Measurements from ENCODE around the gene SSH2.
A peak's percentile ranks its signal among the peaks of the same experiment; 100 is the strongest.

Gene SSH2

DNA sequence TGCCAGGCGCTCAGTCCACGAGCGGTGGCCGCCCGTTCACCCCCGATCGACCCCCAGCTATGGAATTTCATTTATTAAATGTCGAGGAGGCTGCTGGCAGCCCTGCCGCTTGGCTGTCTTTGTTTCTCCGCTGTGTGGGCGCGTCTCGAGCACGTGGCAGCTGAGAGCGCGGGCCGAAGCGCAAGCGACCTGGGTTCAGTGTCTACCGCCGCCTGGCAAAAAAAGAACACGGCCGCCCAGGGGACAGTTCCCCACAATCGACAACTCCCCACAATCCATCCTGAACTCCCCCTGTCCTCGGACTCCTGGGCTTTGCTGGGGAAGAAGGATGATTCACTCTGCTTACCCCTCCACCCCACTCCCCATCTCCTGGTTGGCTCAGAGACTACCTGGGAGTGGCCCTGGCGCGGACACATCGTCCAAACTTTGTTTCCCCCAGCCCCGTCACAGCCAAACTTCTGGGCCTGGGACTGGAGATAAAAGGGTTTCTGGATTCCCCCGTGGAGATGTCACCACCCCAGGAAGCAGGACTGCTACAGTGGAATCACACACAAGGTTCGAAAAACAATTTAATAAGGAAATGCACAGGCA, 338.8 kb downstream of the SSH2 start:
- no peak for DNase-seq (ENCODE audit: low read depth in 2 of 2, low spot score in 1 of 2)

DNA sequence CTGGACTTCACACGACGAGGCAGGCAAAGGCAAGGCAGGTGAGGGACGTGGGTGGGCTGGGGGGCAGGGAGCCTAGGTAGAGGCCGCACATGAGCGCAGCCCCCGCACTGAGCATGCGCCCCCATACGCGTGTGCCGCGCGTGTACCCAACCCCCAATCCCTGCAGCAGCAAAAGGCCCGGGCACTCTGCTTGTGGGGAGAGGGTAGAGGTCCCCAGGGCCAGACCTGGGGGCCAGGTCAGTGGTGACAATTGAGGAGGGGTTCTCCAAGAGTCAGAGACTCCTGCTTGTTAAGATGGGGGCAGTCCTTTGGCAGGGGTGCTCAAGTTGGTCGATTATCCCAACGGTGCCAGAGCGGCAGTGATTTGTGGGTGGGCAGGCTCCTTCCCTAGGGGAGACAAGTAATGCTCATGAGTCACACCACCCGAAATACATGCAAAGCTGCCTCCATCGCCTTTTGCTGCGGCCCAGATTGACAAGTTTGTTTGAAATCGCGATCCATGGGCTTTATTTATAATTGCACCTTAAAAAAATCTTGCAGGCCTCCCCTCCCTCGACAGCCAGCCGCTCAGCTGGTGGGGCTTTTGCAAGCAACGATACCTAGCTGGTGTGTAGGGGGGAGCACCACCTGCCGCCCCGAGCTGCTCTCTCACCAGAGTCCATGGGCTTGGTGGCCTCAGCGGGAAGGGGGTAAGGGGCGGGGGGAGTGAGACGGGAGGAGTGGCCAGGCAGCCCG, 339.4 kb downstream of the SSH2 start:
- DNase-seq (ENCODE audit: low read depth in 2 of 2, low spot score in 1 of 2), result no peak

DNA sequence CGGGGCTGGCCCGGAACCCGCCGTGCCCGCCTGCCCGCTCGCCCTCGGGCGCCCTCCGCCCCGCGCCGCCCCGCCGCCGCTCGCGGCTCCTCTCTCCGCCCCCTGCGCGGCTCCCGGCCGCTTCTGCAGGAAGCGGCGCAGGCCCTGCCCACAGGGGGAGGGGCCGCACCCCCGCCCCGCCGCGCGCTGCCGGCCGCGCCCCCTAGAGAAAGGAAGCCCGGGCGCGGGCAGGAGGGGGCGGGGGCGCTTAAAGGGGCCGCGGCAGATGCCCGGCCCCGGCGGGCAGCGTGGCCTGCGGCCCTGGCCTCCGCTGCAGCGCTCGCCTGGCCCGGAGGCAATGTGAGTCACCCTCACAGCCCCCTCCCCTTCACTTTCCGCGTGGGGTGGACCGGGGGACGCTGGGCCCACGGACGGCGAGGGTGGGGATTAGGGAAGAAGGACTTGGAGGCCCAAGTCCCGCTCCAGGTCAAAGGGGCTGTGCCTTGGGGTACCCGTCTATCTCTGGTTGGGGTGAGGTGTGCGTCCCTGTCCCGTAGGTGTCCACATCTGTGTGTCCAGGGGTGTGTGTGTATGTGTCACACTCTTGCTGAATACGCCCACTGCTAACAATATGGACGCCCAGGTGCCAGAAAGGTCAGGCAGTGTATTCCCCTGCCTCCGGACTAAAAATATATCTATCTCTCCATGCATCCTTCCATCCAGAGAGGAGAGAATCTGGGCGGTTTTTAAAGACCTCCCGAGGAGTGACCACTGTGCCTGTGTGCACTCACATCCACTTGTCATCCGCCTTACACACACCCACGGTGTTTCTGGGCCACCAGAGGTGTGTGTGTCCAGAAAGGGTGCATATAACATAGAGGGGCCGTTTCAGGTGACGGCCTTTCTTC, 340.3 kb downstream of the SSH2 start, which contains the start of gene GIT1:
TSS of gene GIT1 (minus strand) at position 125 of the 887 bp plus-strand sequence. CDS start 270 bp downstream, outside the sequence.
- DNase-seq (ENCODE audit: low read depth in 2 of 2, low spot score in 1 of 2), result peak in 1 of 2 donors; percentile 73

DNA sequence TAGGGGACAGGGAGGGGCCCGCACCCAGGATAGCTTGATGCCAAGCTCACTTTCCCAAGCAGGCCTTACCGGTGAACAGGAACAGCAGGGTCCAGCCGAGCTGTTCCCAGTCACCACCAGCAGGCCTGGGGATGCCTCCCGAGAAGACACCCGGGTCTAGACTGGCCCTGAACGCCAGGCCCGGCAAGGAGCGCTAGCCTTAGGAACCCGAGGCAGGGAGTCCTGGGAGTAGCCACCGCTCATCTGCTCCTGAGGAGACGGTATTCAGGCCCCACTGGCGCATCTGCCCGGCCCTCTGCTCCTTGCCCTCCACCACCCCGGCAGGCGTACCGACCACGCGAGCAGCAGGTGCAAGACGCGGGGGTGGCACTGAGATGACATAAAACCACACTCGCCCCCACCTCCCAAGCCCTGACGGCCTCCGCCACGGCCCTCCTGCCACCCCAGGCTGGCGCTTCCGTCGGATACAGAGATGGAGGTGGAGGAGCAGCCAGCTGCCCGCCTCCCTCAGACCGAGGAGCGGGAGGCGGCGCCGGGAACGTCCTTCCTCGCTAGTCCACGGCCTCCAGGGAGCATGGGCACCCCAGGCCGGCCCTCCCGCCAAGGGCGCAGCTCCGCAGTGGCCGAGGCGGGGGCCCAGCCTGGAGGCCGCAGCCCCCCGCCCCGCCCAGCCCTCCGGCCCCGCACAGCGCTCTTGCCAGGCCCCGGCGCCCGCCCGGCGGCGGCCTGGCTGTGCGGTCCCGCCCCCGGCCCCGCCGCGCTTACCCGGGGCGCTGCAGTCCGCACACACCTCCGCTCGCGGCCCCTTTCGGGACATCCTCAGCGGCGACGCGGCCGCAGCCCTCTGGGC, 341.2 kb downstream of the SSH2 start:
- DNase-seq (ENCODE audit: low read depth in 2 of 2, low spot score in 1 of 2), result peak in 1 of 2 donors; percentile 72

DNA sequence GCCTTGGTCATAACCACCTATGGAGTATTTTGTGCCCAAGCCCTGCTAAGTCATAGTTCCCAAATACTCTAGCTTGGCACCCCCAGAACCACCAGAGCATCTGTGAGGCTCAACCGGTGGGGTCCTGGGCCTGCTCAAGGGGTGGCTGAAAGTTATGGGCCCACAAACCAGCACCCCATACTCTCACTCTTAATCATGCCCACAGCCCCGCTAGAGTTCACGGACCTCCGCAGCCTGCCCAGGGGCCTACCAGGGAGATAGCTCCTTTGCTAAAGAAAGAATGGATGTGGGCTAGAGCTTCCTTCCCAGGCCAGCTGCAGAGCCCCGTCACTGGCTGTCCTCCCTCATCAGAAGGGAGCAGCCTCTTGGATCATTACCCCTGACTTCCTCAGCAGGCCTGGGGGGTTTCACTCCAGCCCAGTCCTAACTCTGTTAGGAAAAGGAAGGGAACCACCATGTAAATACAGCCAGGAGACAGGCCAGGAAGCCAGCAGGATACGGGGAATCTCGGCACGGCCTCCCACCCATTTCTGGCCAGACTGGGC, 341.9 kb downstream of the SSH2 start:
- no peak for DNase-seq (ENCODE audit: low read depth in 2 of 2, low spot score in 1 of 2)

DNA sequence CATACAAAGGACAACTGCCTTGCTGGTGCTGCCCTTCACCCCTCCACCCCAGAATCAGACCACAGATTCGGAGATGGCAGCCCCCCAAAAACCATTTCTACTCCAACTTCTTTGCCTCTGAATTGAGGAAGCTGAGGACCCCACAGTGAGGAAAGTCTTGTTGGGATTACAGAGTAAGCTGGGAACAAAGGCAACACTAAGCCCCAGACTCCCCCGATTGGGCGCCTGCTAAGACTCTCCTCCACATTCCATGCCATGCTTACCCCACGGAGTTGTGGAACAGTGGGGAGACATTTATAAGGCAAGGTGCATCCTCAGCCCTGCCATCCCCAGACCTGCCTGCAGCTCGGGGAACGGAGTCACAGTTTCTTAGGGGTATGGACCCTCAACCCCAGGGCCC, 342.4 kb downstream of the SSH2 start:
- DNase-seq (ENCODE audit: low read depth in 2 of 2, low spot score in 1 of 2), result no peak

DNA sequence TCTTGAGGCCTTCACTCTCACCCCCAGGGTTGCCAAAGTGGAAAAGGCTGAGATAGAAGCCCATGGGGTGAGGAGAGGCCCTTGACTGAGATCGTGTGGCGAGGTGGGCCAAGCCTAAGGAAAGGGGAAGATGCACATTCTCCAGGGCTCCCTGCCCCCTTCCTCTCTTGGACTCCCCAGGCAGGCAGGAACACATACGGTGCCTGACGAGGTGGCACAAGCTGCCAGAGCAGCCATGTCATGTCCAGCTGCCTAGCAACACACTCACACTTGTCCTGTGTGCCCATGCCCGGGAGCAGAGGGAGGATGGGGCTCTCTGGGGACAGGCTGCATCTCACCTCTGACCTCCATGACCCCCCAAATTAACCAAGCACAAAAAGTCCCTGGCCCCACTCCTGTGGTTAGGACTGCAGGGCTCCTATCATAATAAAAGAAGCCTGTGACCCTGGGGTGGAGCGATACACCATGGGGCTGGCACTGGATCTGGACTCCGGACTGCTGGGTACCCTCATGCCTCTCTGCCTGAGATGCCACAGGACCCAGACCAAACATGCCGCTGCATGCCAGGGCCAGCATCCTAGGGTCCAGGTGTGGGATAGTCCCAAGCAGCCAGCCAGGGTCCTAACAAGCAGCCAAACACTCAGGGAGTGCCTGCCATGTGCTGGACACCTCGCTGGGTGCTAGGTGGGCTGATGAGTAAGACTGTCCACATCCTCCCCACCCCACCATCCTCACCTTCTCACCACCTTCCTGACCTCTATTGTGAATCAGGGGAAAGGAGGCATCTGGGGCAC, 343.2 kb downstream of the SSH2 start:
- DNase-seq (ENCODE audit: low read depth in 2 of 2, low spot score in 1 of 2), result no peak

DNA sequence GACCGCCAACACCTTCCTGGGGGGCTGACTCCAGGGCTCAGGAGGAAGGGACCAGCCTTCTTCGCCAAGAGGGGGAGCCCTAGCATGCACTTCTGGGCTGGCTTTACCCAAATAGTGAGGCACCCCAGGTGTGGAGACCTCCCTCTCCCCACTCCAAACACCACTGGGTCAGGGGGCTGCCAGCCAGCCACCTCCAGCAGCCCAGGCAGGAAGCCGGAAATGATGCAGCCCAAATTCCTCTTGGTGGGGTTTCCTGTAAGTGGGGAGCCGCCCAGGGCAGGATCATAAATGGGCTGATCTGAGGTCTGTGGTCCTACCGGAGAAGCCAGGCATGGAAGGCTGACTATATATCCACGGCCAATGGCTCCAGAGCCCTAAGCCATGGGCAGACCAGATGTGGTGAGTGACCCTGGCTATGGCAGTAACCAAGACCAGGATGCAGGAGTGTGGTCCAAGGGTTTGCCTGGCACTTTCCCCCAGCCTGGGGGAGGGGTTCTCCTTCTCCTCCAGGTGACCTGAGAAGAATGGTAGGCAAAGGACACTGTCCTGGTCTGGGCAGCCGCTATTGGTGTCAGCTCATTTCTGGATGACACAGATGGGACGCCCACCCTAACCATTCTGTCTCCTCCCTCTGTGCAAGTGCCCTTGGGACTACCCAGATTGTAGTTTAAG, 344.8 kb downstream of the SSH2 start:
- DNase-seq (ENCODE audit: low read depth in 2 of 2, low spot score in 1 of 2), result no peak

DNA sequence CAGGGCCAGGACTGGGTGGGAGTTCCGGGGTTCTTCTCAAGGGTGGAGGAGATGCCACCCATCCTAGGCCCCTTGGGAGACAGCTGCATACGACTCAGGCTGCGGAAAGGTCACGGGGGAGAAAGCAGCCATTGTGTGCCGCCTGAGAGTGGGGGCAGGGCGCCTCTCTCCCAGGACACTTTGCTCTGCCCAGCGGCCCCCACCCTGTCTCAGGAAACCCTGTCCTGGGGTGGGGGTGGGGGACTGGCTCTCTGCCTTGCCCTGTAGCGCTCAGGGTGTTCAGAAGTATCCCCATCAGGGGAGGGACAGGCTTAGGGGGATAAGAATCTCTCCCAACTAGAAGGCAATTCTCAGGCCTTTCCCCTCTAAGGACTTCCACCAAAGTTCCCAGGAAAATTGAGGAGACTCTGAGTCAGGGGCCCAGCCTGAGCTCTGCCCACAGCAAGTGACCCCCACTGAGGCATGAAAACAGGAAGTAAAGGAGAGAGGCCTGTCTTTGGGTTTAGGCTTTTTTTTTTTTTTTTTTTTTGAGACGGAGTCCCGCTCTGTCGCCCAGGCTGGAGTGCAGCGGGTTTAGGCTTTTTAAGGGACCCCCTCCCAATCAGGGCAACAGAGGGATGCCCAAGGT, 345.5 kb downstream of the SSH2 start:
- no peak for DNase-seq (ENCODE audit: low read depth in 2 of 2, low spot score in 1 of 2)

DNA sequence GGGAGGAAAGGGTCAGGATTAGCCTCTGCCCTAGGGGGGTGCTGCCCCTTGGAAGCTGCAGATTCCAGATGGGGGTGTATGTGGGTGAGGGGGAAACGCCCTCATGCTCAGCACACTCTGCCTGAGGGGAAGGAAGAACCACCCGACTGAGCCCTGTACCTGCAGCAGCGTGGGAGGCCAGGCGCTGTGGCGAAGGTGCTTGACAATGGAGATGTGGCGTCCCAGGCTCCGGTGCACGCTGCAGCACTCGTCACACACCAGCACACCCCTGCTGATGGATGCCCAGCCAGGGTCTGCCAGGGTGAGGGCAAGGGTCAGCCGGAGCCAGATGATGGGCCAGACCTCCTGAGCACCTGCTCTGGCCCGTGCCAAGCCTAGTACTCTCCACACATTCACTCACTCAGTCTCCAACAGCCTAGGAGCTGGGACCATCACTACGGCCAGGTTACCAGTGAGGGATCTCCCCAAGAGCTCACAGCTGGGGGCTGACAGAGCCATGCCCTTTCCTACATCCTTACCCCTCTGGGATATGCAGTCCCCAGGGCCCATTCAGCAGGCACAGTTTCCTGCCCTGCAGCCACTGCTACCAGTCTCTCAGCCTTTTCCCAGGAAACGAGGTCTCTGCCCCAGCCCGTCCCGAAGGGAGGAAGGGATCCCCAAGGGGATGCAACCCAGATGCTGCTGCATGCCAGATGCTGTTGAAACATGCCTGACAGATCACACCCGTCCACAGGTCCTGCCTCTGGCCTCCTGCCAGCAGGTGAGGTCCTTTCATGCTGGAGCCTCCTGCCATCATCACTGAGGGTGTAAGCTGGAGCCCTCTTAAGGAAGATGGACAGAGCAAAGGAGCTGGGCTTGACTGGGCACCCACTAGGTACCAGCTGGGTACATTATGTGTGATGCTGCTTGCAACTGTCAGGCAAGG, 346.4 kb downstream of the SSH2 start:
- no peak for DNase-seq (ENCODE audit: low read depth in 2 of 2, low spot score in 1 of 2)

DNA sequence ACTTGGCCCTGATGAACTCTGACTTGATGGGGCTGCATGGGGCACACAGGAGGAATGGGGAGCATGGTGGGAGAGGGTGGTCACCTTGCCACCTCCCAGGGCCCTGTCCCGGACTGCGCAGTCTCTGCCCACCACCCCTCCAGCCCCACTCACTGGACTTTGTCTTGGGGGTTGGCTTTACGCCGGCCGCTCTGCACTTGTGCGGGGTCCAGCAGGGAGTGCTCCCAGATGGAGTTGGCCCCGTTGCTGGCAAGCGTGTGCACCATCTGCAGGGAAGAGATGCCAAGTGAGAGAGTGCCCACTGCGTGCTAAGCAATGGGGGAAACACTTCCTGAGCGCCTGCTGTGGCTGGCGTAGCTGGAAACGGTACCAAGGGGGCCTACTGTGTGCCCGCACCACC, 347.3 kb downstream of the SSH2 start:
- DNase-seq (ENCODE audit: low read depth in 2 of 2, low spot score in 1 of 2), result no peak

DNA sequence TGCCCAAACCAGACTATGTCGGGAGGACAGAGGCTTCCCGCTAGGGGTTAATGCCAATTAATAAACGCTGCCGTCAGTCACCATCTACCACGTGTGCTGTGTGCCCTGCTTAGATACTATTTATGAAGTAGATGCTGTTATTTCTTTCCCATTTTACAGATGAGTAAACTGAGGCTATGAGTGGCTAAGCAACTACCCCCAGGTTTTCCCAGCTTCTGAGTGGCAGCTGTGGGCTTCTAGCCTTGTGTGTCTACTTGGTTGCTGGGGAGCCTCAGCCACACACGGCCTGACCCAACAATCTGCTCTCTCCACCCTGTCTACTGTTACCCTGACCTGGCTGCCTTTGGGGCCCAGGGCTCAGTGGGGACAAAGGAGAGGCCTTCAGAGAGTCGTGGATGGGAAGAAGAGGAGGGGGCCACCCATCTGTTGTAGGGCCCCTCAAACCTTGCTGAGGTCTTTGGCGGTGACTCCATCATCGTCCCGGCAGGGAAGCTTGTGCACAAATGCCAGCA, 347.7 kb downstream of the SSH2 start:
- DNase-seq (ENCODE audit: low read depth in 2 of 2, low spot score in 1 of 2), result no peak

DNA sequence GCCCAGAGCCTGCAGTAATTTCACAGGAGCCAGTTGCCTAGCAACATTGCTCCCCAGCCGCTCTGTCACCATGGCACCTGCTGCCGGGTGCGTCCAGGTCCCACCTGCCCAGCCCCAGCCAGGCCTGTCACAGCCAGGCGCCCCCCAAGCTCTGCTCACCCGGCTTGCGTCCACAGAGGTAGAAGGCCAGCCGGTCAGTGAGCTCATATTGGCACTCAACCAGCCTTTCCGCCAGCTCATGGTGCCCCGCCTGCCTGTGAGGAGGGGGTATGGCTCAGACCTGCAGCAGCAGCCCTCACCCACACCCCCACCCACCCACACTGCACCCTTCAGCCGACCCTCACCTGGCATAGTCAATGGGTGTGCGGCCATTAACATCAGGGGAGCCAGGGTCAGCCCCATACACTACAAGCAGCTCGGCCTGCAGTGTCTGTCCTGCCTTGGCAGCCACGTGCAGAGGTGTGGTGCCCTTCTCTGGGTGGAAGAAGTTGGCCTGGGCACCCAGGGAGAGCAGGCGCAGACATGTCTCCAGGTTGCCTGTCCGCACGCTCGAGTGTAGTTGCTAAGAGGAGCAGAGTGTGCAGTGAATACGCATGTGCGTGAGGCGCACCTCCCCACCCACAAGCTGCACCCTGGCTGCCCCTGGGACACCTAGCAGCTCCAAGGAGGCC, 348.3 kb downstream of the SSH2 start:
- DNase-seq (ENCODE audit: low read depth in 2 of 2, low spot score in 1 of 2), result no peak

DNA sequence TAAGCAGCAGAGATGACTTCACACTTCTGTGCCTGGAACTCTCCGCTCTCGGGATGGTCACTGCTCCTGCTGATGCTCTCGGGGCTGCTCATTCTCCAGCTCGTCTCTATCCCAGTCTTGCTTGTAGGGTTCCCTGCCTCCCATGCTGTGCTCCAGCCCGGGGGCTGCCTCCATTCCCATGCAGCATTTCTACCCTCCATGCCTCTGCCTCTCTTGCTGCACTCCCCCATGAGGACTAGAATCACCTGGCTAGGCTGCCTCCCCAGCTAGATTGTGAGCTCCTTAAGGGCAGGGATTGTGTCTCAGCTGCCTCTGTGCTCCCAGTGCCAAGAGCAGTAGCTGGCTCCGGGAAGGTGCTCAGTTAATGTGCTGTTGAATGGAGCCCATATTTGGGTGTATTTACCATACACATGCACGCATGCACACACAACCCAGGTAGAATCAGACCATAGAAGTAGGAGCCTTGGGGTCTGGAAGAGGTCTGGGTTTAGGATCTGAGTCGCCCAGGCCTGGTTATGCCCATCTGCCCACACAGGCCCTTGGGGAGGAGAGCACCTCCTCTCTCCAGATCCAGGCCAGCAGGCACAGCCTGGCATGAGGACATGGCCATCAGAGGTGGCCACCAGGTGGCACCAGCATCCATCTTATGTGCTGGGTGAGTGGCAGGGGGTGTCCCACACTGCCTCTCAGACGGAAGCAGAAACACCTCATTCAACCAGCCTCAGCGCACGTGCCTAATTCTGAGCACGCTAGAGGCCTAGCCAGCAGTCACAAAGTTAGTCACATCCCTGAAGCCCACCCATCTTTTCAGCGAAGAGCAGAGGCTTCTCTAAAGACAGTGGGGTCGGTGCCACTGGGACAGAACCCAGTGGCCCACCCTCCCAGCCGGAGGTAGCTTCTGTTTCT, 349.9 kb downstream of the SSH2 start:
- DNase-seq (ENCODE audit: low read depth in 2 of 2, low spot score in 1 of 2), result peak; percentile 75 to 82

DNA sequence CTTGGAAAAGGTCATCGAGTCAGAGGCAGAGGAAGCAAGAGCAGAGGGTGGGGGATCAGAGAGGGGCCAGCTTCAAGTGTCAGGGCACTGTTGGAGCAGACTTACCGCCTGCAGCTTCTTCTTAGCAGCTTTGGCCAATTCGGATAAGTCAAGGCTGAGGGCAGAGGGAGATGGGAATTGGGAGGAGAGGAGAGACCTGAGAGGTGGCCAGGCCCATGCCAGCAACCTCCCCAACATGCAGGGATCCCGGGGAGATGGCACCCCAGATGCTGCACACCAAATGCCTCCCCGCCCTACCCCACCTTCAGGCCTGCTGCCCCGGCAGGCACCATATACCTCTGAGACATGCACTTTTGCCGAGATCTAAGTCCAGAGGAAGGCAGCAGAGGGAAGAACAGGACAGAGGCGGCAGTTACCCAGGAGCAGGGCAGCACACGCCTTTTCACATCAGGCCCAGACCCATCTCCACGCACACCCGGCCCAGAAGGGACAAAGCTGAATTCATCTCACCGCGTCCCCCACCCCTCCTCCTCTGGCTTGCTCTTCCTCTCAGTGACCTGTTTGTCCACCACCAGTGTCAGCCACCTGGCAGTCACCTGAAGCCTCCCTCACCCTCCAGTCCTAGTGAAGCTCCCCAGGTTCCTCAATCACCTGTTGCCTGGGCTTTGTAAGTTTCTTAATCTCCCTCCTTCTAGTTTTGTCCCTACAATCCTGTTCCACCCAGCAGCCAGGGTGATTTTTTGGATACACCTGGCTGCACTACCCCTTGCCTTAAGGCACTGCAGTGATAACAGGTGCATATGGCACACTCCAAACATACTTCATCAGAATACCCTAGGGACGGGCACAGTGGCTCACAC, 351.2 kb downstream of the SSH2 start:
- no peak for DNase-seq (ENCODE audit: low read depth in 2 of 2, low spot score in 1 of 2)

Data from stimulated activated CD8-positive, alpha-beta memory T cell treated with anti-CD3 and anti-CD28 coated beads, Interleukin-4, amount 100 ng/mL, for 4 hours (primary cell).